ENCODE measurements around the gene BCKDK.
"Not testable (repeated sequence)": the region's sequence is repeated elsewhere in the genome, so short reads cannot be mapped to it uniquely, and the experiment has no call there.

Gene BCKDK

GRCh38 chr16:31092330-31092729 is 15.9 kb upstream of the BCKDK start:
- in situ Hi-C loops (cut with HindIII; ENCODE audit: low sequenced_read_pairs): no loop called here

- in situ Hi-C loops (cut with HindIII; ENCODE audit: low sequenced_read_pairs): no loop called here
Observed at GRCh38 chr16:31093132-31093703, 15.0 kb upstream of the BCKDK start.

- in situ Hi-C loops (cut with HindIII; ENCODE audit: low sequenced_read_pairs): no loop called here
Observed at GRCh38 chr16:31094088-31094423, 14.1 kb upstream of the BCKDK start.

- in situ Hi-C loops (cut with HindIII; ENCODE audit: low sequenced_read_pairs): no loop called here
Observed at GRCh38 chr16:31094424-31095120, 13.6 kb upstream of the BCKDK start, which contains the start of gene VKORC1. VKORC1 (minus strand) TSS chr16:31094797; CDS start chr16:31094729, 68 bp downstream.

GRCh38 chr16:31099860-31100638 is 8.1 kb upstream of the BCKDK start:
- in situ Hi-C loops (cut with HindIII; ENCODE audit: low sequenced_read_pairs): no loop called here

- in situ Hi-C loops (cut with HindIII; ENCODE audit: low sequenced_read_pairs): not testable (repeated sequence)
Observed at GRCh38 chr16:31100876-31101641, 7.1 kb upstream of the BCKDK start.

GRCh38 chr16:31105677-31106213 is 2.4 kb upstream of the BCKDK start:
- in situ Hi-C loops (cut with HindIII; ENCODE audit: low sequenced_read_pairs): no loop called here

- in situ Hi-C loops (cut with HindIII; ENCODE audit: low sequenced_read_pairs): no loop called here
Observed at GRCh38 chr16:31106509-31107464, 1.4 kb upstream of the BCKDK start.

- in situ Hi-C loops (cut with HindIII; ENCODE audit: low sequenced_read_pairs): no loop called here
Observed at GRCh38 chr16:31107465-31107867, 720 bp upstream of the BCKDK start.

- in situ Hi-C loops (cut with HindIII; ENCODE audit: low sequenced_read_pairs): no loop called here
Observed at GRCh38 chr16:31108794-31109558, 790 bp downstream of the BCKDK start.

- in situ Hi-C loops (cut with HindIII; ENCODE audit: low sequenced_read_pairs): no loop called here
Observed at GRCh38 chr16:31109622-31110021, 1.4 kb downstream of the BCKDK start.

GRCh38 chr16:31110106-31111034 is 2.2 kb downstream of the BCKDK start:
- in situ Hi-C loops (cut with HindIII; ENCODE audit: low sequenced_read_pairs): no loop called here

- in situ Hi-C loops (cut with HindIII; ENCODE audit: low sequenced_read_pairs): no loop called here
Observed at GRCh38 chr16:31111881-31112466, 3.8 kb downstream of the BCKDK start.

- in situ Hi-C loops (cut with HindIII; ENCODE audit: low sequenced_read_pairs): no loop called here
Observed at GRCh38 chr16:31112711-31113110, 4.5 kb downstream of the BCKDK start.

- in situ Hi-C loops (cut with HindIII; ENCODE audit: low sequenced_read_pairs): no loop called here
Observed at GRCh38 chr16:31113121-31114120, 5.2 kb downstream of the BCKDK start.

- in situ Hi-C loops (cut with HindIII; ENCODE audit: low sequenced_read_pairs): no loop called here
Observed at GRCh38 chr16:31114468-31114867, 6.3 kb downstream of the BCKDK start.

All from endothelial cell of hepatic sinusoid (primary cell).